Measurements from ENCODE around the gene ARSJ. TPM values are rescaled to one million over a fixed set of nuclear protein-coding genes. Genes with fewer than 3 reads are reported as not detected.

The ARSJ gene
- total RNA-seq, 2 donors from 2014 or later = 15.0 to 25.0 TPM

DNA sequence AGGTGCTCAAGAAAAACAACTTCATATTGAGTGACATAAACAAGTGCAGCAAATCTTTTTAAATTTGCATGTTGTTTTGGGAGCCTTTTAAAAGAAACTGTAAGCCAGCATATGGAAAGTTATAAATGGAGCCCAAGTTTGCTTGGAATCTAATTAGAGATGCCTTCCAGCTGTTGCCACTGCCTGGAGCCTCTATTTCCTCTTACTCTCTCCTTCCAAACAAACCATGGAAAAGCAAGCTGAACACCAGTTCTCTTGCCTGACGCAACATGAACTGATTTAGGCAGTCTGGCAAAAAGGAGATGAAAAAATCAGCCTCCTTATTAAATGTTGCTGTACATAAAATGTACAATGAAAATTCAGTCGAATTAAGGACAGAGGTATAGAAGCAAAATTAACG is 21.5 kb downstream of the ARSJ start:
- peak overlapping the region in 1 of 2 donors; percentile 77 for H3K27ac ChIP-seq
- ATAC-seq (ENCODE audit: insufficient number of reproducible peaks, low FRiP score, low read depth) (no peak), DNase-seq (ENCODE audit: low spot score) (no peak)

DNA sequence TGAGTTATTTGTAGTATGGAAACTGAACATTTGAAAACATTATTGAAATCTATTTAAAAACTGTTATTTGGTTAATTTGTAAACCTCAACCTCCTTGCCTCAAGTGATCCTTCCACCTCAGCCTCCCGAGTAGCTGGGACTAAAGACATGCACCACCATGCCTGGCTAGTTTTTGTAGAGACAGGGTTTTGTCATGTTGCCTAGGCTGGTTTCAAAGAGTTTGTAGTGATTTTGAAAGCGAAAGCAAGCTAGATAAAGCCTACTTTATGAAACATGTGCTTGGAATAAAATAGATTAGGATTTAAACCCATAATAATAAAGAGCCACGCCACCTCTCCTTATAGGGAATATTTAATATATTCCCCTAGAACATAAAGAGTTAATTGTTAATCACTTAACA is 23.5 kb downstream of the ARSJ start:
- TF ChIP-seq, protein P1, sequence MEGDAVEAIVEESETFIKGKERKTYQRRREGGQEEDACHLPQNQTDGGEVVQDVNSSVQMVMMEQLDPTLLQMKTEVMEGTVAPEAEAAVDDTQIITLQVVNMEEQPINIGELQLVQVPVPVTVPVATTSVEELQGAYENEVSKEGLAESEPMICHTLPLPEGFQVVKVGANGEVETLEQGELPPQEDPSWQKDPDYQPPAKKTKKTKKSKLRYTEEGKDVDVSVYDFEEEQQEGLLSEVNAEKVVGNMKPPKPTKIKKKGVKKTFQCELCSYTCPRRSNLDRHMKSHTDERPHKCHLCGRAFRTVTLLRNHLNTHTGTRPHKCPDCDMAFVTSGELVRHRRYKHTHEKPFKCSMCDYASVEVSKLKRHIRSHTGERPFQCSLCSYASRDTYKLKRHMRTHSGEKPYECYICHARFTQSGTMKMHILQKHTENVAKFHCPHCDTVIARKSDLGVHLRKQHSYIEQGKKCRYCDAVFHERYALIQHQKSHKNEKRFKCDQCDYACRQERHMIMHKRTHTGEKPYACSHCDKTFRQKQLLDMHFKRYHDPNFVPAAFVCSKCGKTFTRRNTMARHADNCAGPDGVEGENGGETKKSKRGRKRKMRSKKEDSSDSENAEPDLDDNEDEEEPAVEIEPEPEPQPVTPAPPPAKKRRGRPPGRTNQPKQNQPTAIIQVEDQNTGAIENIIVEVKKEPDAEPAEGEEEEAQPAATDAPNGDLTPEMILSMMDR (IDR thresholded peaks at IDR 0.05) = no peak
- H3K27me3 ChIP-seq (replicated peaks; ENCODE audit: insufficient read depth) = no peaks in the 10 kb centered on the region
- H3K4me3 ChIP-seq = no peak overlapping the region
- peaks cover 14 to 44% of the 10 kb centered on the region in 2 donors for H3K4me1 ChIP-seq (ENCODE audit: control insufficient read depth in 1 of 2, low read depth in 2 of 2)
- no peak for ATAC-seq (ENCODE audit: insufficient number of reproducible peaks, low FRiP score, low read depth)
- H3K9me3 ChIP-seq = no peaks in the 10 kb centered on the region
- H3K36me3 ChIP-seq = no peaks in the 10 kb centered on the region
- DNase-seq (ENCODE audit: low spot score) = no peak
- no peak overlapping the region for H3K27ac ChIP-seq

More for the DNA sequence above, 21.5 kb downstream of the ARSJ start:
- peaks cover 10 to 45% of the 10 kb centered on the region in 2 donors for H3K4me1 ChIP-seq (ENCODE audit: control insufficient read depth in 1 of 2, low read depth in 2 of 2)
- TF ChIP-seq, protein P1 (IDR thresholded peaks at IDR 0.05) = no peak
- no peaks in the 10 kb centered on the region for H3K9me3 ChIP-seq
- H3K36me3 ChIP-seq = no peaks in the 10 kb centered on the region
- H3K27me3 ChIP-seq (replicated peaks; ENCODE audit: insufficient read depth) = no peaks in the 10 kb centered on the region
- H3K4me3 ChIP-seq = peak overlapping the region; percentile 65

GRCh38 chr4:113955411-113955810 is 24.0 kb downstream of the ARSJ start:
- ATAC-seq (ENCODE audit: insufficient number of reproducible peaks, low FRiP score, low read depth) = no peak
- TF ChIP-seq, protein P1 (IDR thresholded peaks at IDR 0.05) = no peak
- Histone ChIP-seq H3K27me3 (replicated peaks; ENCODE audit: insufficient read depth) (no peaks in the 10 kb centered on the region), H3K36me3 (no peaks in the 10 kb centered on the region), H3K4me3 (no peak overlapping the region), H3K4me1 (ENCODE audit: control insufficient read depth in 1 of 2, low read depth in 2 of 2) (peaks cover 10 to 38% of the 10 kb centered on the region in 2 donors), H3K9me3 (no peaks in the 10 kb centered on the region), H3K27ac (no peak overlapping the region)
- DNase-seq (ENCODE audit: low spot score) = no peak

DNA sequence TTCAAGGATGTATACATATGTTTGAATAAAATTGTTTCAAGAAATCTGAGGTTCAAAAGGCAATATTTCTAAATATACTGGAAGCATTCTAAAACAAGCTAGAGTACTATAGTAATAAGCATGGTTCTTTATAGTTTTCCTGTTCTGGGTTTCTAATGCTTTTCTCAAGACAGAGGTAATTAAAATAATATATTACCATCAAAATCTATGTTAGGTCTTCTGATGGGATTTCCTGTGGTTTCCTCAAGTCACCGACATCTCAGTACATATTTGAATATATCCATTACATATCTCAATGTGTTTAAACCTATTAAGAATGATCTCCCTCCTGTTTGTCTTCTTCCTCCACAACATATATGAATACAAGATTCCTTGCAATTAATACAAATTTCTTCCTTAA is 25.6 kb downstream of the ARSJ start:
- Histone ChIP-seq H3K36me3 (no peaks in the 10 kb centered on the region), H3K4me1 (ENCODE audit: control insufficient read depth in 1 of 2, low read depth in 2 of 2) (peaks cover 10 to 29% of the 10 kb centered on the region in 2 donors), H3K27me3 (replicated peaks; ENCODE audit: insufficient read depth) (no peaks in the 10 kb centered on the region), H3K9me3 (no peaks in the 10 kb centered on the region), H3K27ac (no peak overlapping the region), H3K4me3 (no peak overlapping the region)
- DNase-seq (ENCODE audit: low spot score) (no peak), ATAC-seq (ENCODE audit: insufficient number of reproducible peaks, low FRiP score, low read depth) (no peak)
- TF ChIP-seq, protein P1 (IDR thresholded peaks at IDR 0.05) = no peak

GRCh38 chr4:113952452-113953029 is 26.9 kb downstream of the ARSJ start:
- no peak for ATAC-seq (ENCODE audit: insufficient number of reproducible peaks, low FRiP score, low read depth)
- H3K27ac ChIP-seq = no peak overlapping the region

More at GRCh38 chr4:113952452-113953029, 26.9 kb downstream of the ARSJ start:
- Histone ChIP-seq H3K4me1 (ENCODE audit: control insufficient read depth in 1 of 2, low read depth in 2 of 2) (peaks cover 5 to 18% of the 10 kb centered on the region in 2 donors), H3K9me3 (no peaks in the 10 kb centered on the region), H3K4me3 (no peak overlapping the region), H3K27me3 (replicated peaks; ENCODE audit: insufficient read depth) (no peaks in the 10 kb centered on the region), H3K36me3 (no peaks in the 10 kb centered on the region)
- no peak for DNase-seq (ENCODE audit: low spot score)
- TF ChIP-seq, protein P1 (IDR thresholded peaks at IDR 0.05) = peak; percentile 78
